Suprapubic skin (tissue), 3 donors: Measurements from ENCODE around the gene RABEP1.

ENCODE experiments used
- CTCF ChIP-seq, 2 donors: fragments of 200-600 bp in 1 of 2; fragments of 450-650 bp in 1 of 2; sonication (generic) in 1 of 2; IDR thresholded peaks; one replicate each; pipeline ENCODE4 v1.5.1; 2016 to 2019; ENCODE audit warnings: antibody characterized with exemption in 2 of 2, mild to moderate bottlenecking in 1 of 2, moderate library complexity in 1 of 2
- POLR2A ChIP-seq, 2 donors: fragments of 450-650 bp; IDR thresholded peaks; one replicate each; pipeline ENCODE4 v1.6.1; 2017; ENCODE audit warnings: antibody characterized with exemption in 2 of 2, mild to moderate bottlenecking in 2 of 2, moderate library complexity in 2 of 2

- TF ChIP-seq POLR2A (IDR thresholded peaks at IDR 0.05) (no peak), CTCF (IDR thresholded peaks at IDR 0.05) (no peak)
These were observed 19.6 kb upstream of the RABEP1 start for GRCh38 chr17:5262416-5262991.
